HepG2 (cell line): Measurements from ENCODE around the gene ADAMTS15. TPM values are rescaled to one million over a fixed set of nuclear protein-coding genes. Genes with fewer than 3 reads are reported as not detected.

Experiments used
- PPARG ChIP-seq: conservative IDR thresholded peaks from 2 replicates; pipeline ENCODE4 v1.6.1; 2016; ENCODE audit warnings: missing biosample characterization, missing genetic modification reagents
- ZBTB7B ChIP-seq: sonication (generic); formaldehyde crosslinking; IDR thresholded peaks from 2 replicates; pipeline ENCODE4 v1.4.0; 2020; ENCODE audit warnings: missing genetic modification reagents
- ZNF224 ChIP-seq: sonication (generic); formaldehyde crosslinking; IDR thresholded peaks from 2 replicates; pipeline ENCODE4 v1.5.0; 2020; ENCODE audit warnings: mild to moderate bottlenecking, missing genetic modification reagents
- ZNF276 ChIP-seq: sonication (generic); formaldehyde crosslinking; IDR thresholded peaks from 2 replicates; pipeline ENCODE4 v1.4.0; 2020; ENCODE audit warnings: mild to moderate bottlenecking, low read depth, missing genetic modification reagents
- ZNF446 ChIP-seq: sonication (generic); formaldehyde crosslinking; IDR thresholded peaks from 2 replicates; pipeline ENCODE4 v1.5.0; 2020; ENCODE audit warnings: mild to moderate bottlenecking, missing genetic modification reagents
- polyA plus RNA-seq, 8 experiments: library from polyadenylated mRNA; depleted of rRNA in 3 of 8; stranded (reverse) in 7 of 8; unstranded in 1 of 8; fragments of >200 nt; fragmentation: Illumina TruSeq in 4 of 8; extraction: Trizol in 4 of 8; gene quantifications; 2 replicates each; pipeline versions ENCODE4 v1.2.1 to v1.2.3, GENCODE V29; 2011 to 2016; ENCODE audit warnings: low read depth in 4 of 8, missing spikeins in 1 of 8, mixed read lengths in 1 of 8; ENCODE audit not compliant: insufficient read depth in 1 of 8
- total RNA-seq, 5 experiments: library from RNA; depleted of rRNA; stranded (reverse); fragments of >200 nt; fragmentation: Illumina TruSeq; extraction: Trizol; gene quantifications; 2 replicates each; pipeline ENCODE4 v1.2.3, GENCODE V29; 2016; ENCODE audit warnings: low read depth in 1 of 5
- TF ChIP-seq, protein P1 (sequence below): sonication (generic); formaldehyde crosslinking; IDR thresholded peaks from 2 replicates; pipeline ENCODE4 v1.4.0; 2020; ENCODE audit warnings: missing genetic modification reagents, borderline replicate concordance
- TF ChIP-seq, protein P2 (sequence below): sonication (generic); formaldehyde crosslinking; IDR thresholded peaks from 2 replicates; pipeline ENCODE4 v1.5.1; 2020; ENCODE audit warnings: missing genetic modification reagents, mild to moderate bottlenecking, borderline replicate concordance
- TF ChIP-seq, protein P3 (sequence below): IDR thresholded peaks from 2 replicates; pipeline ENCODE4 v1.6.1; 2016; ENCODE audit warnings: mild to moderate bottlenecking

ADAMTS15 gene
- total and polyA plus RNA-seq, 2 of the 13 experiments (the other 11 are each of a cell fraction or from before 2014, with no cell fraction given), result 0.01 to 0.02 TPM

- TF ChIP-seq, protein P1, sequence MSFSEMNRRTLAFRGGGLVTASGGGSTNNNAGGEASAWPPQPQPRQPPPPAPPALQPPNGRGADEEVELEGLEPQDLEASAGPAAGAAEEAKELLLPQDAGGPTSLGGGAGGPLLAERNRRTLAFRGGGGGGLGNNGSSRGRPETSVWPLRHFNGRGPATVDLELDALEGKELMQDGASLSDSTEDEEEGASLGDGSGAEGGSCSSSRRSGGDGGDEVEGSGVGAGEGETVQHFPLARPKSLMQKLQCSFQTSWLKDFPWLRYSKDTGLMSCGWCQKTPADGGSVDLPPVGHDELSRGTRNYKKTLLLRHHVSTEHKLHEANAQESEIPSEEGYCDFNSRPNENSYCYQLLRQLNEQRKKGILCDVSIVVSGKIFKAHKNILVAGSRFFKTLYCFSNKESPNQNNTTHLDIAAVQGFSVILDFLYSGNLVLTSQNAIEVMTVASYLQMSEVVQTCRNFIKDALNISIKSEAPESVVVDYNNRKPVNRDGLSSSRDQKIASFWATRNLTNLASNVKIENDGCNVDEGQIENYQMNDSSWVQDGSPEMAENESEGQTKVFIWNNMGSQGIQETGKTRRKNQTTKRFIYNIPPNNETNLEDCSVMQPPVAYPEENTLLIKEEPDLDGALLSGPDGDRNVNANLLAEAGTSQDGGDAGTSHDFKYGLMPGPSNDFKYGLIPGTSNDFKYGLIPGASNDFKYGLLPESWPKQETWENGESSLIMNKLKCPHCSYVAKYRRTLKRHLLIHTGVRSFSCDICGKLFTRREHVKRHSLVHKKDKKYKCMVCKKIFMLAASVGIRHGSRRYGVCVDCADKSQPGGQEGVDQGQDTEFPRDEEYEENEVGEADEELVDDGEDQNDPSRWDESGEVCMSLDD (CRISPR knock-in tag), result no peak
- TF ChIP-seq, protein P2, sequence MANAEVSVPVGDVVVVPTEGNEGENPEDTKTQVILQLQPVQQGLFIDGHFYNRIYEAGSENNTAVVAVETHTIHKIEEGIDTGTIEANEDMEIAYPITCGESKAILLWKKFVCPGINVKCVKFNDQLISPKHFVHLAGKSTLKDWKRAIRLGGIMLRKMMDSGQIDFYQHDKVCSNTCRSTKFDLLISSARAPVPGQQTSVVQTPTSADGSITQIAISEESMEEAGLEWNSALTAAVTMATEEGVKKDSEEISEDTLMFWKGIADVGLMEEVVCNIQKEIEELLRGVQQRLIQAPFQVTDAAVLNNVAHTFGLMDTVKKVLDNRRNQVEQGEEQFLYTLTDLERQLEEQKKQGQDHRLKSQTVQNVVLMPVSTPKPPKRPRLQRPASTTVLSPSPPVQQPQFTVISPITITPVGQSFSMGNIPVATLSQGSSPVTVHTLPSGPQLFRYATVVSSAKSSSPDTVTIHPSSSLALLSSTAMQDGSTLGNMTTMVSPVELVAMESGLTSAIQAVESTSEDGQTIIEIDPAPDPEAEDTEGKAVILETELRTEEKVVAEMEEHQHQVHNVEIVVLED, result no peak
- TF ChIP-seq ZBTB7B (CRISPR knock-in tag) (no peak), ZNF446 (CRISPR knock-in tag) (no peak), ZNF276 (CRISPR knock-in tag) (no peak), ZNF224 (CRISPR knock-in tag) (no peak), PPARG (CRISPR knock-in tag) (no peak)
- TF ChIP-seq, protein P3, sequence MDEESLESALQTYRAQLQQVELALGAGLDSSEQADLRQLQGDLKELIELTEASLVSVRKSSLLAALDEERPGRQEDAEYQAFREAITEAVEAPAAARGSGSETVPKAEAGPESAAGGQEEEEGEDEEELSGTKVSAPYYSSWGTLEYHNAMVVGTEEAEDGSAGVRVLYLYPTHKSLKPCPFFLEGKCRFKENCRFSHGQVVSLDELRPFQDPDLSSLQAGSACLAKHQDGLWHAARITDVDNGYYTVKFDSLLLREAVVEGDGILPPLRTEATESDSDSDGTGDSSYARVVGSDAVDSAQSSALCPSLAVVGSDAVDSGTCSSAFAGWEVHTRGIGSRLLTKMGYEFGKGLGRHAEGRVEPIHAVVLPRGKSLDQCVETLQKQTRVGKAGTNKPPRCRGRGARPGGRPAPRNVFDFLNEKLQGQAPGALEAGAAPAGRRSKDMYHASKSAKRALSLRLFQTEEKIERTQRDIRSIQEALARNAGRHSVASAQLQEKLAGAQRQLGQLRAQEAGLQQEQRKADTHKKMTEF (CRISPR knock-in tag), result no peak
Observed at GRCh38 chr11:130414107-130415080, 34.1 kb upstream of the ADAMTS15 start (continued).
